HG03064 (cell line): ENCODE results near the gene TEAD4.

Experiments used
- ATAC-seq: cut with Tn5 transposase; IDR thresholded peaks from one replicate; pipeline ENCODE4 v1.9.1; 2021; ENCODE audit warnings: low read depth; ENCODE audit not compliant: unreplicated experiment

The TEAD4 gene

DNA sequence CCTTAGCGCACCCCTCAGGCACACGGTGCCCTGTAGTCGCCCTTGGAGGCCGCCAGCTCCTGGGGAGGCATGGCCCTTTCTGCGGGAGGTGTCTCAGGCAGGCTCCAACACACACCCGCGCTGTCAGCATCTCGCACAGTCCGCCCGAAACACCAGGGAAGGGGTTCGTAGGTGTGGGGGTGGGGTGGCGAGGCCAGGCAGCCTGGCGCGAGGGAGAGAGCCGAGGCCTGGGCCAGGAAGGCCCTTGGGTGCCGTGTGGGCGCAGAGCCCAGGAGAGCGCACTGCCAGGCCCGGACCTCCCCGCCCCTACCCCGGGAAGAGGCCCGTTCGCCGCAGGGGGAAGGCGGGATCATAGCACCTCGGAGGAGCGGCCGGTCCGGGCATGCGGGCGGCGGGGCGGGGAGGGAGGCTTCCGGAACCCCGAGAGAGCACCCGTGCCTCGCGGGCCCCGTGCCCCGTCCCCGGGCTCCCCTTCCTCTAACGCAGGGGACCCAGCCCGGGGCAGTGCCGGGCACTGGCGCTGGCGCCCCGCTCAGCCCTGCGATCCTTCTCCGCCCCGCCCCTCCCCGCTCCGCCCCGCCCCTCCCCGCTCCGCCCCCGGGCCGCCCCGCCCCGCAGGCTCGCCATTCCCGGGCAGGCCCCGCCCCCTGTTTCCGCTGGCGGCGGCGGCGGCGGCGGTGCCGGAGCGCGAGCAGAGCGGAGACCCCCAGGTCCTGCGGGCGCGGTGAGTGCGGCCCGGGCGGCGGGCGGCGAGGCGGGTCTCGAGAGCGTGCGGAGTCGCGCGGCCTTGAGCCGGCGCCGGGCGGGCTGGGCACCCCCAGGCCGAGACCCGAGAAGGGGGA, 117.8 kb downstream of the TEAD4 start, which contains the start of gene TSPAN9:
Gene TSPAN9, plus strand, starts transcription at position 650 of the 842 bp plus-strand sequence. CDS start 123,815 bp downstream, outside the sequence.
- ATAC-seq: peak; percentile 52

DNA sequence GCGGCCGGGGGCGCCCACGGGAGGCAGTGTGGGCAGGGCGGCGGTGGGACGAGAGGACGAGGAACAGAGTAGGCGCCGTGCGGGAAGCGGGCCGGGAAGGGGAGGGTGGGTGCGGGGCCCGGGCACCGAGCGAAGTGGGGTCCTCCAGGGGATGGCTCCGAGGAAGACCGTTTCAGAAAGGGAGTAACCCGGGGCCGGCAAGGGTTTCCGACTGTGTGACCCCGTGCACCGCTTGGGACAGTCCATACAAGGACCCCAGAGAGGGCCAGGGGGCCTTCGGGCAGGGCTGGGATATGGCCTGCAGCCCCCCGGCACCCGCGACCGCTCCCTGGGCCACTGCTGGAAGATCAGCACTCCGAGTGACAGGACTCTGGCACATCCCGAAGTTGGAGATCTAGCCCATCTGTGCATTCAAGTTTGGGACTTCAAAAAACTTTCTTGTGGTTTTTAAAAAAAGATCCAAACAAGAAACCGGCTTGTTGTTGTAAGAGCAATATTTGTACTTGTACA, 118.4 kb downstream of the TEAD4 start:
- ATAC-seq: no peak

DNA sequence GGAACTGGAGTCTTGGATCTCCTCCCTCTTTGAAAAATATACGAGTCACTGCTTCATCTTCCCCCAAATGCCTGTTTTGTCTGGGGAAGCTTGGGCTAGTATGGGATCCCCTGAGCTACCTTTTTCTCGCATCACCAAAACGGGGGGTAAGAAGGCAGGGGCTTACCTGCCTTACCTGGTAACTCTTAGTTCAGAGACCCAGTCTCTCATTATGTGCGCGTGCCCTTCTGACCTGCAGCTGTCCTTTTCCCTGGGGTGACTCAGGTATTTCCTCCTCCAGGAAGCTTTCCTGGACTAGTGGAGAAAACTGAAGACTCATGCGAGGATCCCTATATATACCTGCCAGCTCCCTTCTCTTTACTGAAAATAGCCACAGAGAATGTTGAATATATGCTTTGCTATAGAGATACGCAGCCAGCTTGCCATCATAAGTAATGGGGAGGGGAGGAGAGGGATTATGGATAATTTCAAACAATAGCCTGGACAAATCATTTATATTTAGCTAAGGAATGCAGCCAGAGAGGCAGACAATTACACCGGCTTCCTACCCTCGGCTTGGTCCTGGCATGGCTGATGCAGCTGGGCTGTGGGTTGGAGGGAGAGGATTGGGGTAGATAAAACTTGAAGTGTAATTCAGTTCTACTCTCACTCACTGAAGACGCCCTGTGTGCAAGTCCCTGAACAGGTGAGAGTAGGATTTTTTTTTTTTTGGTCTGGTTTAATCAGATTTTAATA, 119.1 kb downstream of the TEAD4 start:
- ATAC-seq: no peak

DNA sequence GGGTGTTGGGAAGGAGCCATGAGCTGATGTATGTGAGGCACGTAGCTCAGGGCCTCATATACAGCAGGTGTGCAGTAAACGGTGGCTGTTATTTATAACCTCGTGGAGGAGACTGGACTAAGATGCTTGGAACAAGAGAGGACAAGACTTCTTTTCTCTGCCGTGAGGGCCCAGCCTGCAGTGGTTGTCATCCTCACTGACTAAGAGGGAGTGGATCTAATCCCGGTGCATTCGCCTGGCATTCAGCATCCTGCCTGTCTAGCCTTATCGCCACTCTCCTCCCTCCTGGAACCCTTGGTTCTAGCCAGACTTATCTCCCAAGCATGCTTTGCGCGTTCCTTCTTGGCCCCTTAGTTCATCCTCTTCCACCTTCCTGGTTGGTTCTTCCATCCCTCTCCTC, 121.9 kb downstream of the TEAD4 start:
- no peak for ATAC-seq

DNA sequence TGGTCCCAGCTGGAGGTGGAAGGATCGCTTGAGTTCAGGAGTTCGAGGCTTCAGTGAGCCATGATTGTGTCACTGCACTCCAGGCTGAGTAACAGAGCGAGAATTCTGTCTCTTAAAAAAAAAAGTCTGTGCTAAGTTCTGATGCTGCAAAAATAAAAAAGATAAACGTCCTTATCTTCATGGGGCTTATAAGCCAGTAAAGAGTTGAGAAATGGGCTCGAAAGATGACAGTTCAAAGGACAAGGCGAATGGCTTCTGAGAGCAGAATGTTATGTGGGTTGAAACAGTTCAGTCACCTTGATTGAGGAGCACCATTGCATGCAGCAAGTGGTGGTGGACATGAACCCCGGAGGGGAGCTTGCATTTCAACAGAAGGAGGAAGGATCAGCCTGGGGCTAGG, 122.7 kb downstream of the TEAD4 start:
- ATAC-seq: no peak

DNA sequence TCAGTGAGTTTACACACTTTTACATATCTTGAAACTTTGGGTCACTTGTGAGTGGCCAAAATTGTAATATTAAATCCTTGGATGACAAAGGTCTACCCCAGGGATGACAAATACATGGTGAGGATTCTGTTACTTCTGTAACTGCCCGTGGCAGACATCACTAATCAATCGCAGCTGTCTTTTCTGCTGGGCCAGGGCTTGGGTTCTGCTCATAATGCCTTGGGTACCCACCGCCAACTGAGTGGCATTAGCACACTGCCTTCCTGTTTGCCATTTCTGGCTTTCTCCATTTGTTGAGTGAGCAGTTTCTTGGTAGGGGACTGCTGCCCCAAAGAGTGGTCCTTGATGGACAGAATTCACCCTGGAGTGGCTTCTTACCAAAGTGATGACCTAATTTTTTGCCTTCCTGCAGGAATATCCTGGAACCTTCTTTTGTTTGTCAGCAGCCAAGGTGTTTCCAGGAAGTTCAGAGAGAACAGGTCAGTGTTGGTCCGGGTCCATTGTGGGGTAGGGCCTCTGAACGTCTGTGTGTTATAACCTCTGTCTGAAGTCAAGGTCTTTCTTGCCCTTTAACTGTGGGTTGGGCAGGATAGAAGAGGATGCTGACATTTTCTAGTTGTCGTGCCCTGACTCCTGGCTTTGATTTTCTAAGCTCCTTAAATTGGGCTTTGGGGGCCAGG, 124.2 kb downstream of the TEAD4 start:
- ATAC-seq: no peak

DNA sequence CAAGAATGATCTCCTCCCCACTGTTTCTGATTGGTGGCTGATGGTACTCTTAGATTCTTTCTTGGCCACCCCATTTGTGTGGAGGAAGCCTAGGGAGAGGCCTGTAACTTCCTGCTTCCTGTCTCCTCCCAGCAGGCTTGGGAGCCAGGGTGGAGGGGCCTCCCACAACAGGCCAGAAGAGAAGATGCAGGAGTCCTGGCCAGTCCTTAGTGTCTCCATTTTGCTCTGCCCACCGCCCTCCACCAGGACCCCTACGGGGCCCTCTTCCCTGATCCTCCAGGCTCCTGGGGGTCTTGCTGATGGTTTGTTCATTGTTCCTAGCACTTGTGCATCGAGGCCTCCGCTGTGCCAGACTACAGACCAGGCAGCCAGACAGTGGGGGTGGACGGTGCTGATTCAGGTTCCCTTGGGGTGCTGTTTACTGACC, 124.7 kb downstream of the TEAD4 start:
- no peak for ATAC-seq

DNA sequence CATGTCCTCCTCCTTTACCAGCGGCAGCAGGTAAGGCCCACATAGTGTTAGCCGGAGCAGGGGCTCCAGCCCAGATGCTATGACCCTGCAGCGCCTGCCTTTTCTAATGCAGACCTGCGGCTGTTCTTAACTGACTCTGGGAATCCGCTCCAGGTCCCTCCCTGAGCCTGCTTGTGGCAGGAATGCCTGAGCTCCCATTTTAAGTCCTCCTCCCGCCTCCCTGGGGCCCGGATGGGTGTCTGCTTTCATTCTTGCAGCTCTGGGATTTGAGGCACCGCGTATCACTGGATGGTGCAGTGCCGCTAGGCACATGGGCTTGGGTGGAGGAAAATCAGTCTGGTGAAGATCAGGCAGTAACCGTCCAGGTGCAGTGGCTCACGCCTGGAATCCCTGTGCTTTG, 125.5 kb downstream of the TEAD4 start:
- no peak for ATAC-seq

DNA sequence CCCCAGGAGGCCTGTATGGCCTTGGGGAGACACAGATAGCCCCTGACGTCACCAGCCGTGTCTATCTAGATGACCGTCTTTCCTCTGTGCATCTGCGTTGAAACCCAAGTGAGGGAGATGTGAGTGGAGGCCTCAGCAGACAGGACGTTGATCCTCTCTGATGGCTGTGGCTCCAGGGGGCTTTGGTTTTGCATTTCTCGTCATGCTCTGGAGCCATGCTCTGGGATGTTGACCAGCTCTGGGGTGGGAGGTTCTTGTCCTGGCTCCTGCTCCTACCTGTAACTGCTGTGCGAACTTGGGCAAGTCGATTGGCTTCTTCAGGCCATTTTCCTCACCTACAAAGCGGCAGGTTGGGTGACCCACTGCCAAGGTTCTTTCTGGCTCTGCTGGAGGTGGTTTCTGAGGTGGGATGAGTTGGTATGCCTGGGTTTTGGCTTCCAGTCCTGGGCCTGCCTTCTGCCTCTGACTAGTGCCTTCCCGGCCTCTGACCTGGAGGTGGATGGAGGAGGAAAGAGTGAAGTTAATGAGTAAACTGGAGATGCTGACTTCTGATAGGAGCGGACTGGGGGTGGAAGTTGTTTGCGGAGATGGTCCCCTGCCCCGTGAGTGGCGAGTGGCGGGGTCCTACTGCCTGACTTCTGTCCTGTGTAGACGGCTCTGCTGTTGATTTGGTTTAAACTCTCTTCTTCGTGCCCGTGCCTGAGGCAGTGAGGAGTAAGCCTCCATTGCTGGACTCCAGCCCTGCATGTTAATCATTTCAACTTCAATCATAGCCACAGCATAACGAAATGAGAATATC, 126.3 kb downstream of the TEAD4 start:
- ATAC-seq: no peak

DNA sequence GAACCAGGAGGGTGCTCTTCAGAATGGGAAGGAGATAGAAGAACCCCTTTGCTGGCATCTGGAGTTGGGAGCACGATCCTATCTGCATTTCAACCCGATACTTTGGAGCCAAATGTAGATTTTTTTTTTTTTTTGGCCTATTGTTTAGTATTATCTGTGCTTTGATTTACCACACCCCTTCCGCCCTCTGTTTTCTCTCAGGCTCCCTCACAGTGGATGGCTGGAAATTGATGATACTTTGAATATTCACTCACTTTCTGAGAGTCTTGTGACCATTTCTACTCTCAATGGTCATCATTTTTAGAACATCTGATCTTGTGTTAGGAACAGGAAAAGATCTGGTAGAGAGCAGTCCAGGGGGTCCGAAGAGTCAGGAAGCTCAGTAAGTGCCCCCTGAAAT, 127.0 kb downstream of the TEAD4 start:
- no peak for ATAC-seq

DNA sequence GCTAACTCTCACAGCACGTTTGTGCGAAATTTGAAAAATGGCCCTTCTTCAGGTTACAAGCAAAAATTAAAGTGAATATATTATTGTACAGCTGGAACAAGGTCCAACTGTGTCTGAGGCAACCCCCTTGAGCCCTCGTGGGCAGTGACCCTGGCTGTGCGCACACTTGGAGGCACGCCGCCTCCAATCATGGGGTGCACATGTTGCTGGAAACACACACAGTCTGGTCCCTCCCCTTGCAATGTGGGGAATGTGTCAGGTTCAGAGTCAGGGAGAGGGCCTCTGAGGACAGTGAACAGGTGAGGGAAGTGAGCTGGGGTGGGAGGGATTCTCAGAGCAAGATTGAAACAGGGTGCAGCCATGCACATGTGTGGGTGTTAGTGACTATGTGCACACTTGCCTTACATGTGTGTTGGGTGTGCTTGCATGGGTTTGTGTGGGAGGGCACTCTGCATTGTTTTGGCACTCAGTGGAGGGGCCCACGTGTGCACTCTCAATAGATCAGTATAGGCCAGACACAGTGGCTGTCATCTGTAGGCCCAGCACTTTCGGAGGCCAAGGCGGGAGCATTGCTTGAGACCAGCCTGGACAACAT, 127.6 kb downstream of the TEAD4 start:
- ATAC-seq: no peak

DNA sequence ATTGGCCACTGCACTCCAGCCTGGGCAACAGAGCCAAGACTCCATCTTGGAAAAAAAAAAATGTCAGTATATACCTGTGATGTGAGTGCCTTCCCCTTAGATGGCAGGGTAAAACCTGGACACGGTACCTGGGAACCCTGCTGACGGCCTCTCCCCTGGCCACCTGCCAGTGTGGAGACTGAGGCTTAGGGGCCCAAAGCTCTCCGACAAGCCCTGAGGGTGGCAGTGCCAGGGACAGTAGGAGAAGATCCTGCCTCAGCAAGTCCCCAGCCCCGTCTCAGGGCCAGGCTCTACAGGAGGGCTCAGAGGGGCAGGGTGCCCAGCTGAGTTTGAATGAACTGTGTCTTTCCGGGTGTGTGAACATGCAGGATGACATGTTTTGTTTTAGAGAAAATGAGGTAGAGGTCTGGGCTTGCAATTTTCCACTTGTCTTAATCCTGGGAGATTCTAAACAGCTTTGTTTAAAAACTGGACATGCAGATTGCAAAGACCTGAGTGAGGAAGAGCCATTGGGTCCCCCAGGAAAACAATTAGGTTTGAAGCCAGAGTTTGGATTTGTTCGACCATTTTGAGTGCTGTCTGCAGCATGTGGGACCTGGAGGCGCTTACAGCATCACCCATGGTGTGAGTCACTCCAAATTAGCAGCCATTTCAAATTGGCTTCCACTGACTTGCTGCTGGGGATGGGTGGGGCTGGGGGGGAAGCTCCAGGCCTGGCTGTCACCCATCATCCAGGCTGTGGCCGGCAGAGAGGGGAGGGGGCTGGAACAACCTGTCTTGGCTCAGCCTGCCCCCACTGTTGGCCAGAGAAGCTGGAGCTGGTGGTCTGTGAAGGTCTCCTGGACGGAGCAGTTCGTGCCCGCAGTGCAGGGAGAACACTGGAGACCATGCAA, 128.8 kb downstream of the TEAD4 start:
- ATAC-seq: no peak

DNA sequence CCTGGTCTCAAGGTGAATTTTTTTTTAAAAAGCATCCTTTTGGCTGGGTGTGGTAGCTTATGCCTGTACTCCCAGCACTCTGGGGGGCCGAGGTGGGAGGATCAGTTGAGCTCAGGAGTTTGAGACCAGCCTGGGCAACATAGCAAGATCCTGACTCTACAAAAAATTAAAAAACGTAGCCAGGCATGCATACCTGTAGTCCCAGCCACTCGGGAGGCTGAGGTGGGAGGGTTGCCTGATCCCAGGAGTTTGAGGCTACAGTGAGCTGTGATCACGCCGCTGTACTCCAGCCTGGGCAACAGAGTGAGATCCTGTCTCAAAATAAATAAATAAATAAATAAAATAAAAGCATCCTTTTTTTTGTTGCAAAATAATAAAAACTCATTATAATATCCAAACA, 130.4 kb downstream of the TEAD4 start:
- no peak for ATAC-seq
